Neural progenitor cell (in vitro differentiated cells): ENCODE results near the gene TMEM37.

Experiments used
- EZH2 ChIP-seq: fragments of 200-600 bp; sonication (generic); IDR thresholded peaks from 2 replicates; pipeline ENCODE4 v1.6.1; 2017; ENCODE audit warnings: antibody characterized with exemption, mild to moderate bottlenecking, moderate library complexity
- EZH2phosphoT487 ChIP-seq: fragments of 200-600 bp; sonication (generic); IDR thresholded peaks from 2 replicates; pipeline ENCODE4 v1.6.1; 2017; ENCODE audit warnings: antibody characterized with exemption
- TF ChIP-seq, protein P1 (sequence below): fragments of 200-600 bp; sonication (generic); IDR thresholded peaks from 2 replicates; pipeline ENCODE4 v1.5.1; 2017; ENCODE audit warnings: antibody characterized with exemption, mild to moderate bottlenecking

DNA sequence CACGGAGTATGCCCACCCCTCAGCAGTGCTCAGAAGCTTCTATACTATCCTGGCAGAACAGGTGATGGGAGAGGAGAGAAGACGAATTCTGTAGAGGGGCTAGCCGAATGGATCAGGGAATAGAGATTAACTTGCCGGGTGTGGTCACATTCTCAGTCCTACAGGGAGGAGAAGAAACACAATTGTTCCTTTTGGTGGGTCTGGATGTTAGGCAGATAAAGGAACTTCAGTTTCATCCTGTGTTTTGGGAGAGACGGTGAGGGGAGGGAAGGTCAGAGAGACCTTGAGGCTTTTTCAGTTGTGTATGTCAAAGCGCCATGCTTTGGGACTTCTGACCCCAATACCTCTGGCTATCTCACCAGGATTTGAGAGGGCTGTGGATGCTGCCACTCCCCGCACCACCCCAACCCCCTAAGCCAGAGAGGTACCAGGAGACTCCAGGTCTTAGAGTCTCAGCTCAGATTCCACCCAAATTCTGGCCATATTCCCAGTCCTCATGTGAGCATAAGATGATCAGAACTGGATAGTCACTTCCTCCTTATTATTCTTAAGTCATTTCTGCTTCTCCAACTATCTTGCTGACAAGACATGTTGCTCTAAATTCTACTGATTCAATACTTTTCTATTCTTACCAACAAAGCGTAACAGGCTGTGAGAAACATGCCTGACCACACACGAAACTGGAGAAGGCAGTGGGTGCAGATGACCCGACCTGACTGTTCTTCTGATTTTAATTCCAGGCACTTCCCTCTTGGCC is 2.3 kb upstream of the TMEM37 start:
- TF ChIP-seq, protein P1, sequence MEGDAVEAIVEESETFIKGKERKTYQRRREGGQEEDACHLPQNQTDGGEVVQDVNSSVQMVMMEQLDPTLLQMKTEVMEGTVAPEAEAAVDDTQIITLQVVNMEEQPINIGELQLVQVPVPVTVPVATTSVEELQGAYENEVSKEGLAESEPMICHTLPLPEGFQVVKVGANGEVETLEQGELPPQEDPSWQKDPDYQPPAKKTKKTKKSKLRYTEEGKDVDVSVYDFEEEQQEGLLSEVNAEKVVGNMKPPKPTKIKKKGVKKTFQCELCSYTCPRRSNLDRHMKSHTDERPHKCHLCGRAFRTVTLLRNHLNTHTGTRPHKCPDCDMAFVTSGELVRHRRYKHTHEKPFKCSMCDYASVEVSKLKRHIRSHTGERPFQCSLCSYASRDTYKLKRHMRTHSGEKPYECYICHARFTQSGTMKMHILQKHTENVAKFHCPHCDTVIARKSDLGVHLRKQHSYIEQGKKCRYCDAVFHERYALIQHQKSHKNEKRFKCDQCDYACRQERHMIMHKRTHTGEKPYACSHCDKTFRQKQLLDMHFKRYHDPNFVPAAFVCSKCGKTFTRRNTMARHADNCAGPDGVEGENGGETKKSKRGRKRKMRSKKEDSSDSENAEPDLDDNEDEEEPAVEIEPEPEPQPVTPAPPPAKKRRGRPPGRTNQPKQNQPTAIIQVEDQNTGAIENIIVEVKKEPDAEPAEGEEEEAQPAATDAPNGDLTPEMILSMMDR: no peak
- TF ChIP-seq EZH2 (no peak), EZH2phosphoT487 (no peak)
